GM19463 (cell line): ENCODE data around the gene ACAN.

Experiments used
- ATAC-seq: cut with Tn5 transposase; IDR thresholded peaks from one replicate; pipeline ENCODE4 v1.9.1; 2021; ENCODE audit warnings: mild to moderate bottlenecking, moderate library complexity; ENCODE audit not compliant: unreplicated experiment

Gene ACAN

GRCh38 chr15:88841236-88841635 is 38.0 kb downstream of the ACAN start:
- ATAC-seq = no peak

- no peak for ATAC-seq
Observed at GRCh38 chr15:88842156-88842555, 38.9 kb downstream of the ACAN start.

GRCh38 chr15:88843334-88843733 is 40.1 kb downstream of the ACAN start:
- ATAC-seq = no peak

- no peak for ATAC-seq
Observed at GRCh38 chr15:88844749-88845386, 41.6 kb downstream of the ACAN start.

GRCh38 chr15:88845616-88846015 is 42.4 kb downstream of the ACAN start:
- ATAC-seq = no peak

- no peak for ATAC-seq
Observed at GRCh38 chr15:88847144-88847543, 43.9 kb downstream of the ACAN start.

- no peak for ATAC-seq
Observed at GRCh38 chr15:88848203-88848602, 45.0 kb downstream of the ACAN start.

GRCh38 chr15:88849376-88850072 is 46.3 kb downstream of the ACAN start:
- ATAC-seq = no peak

- no peak for ATAC-seq
Observed at GRCh38 chr15:88852476-88852875, 49.2 kb downstream of the ACAN start.

- ATAC-seq = no peak
Observed at GRCh38 chr15:88858934-88859333, 55.7 kb downstream of the ACAN start.

GRCh38 chr15:88859550-88859949 is 56.3 kb downstream of the ACAN start:
- ATAC-seq = no peak

GRCh38 chr15:88860212-88860611 is 57.0 kb downstream of the ACAN start:
- no peak for ATAC-seq

- ATAC-seq = no peak
Observed at GRCh38 chr15:88863412-88863811, 60.2 kb downstream of the ACAN start.

- no peak for ATAC-seq
Observed at GRCh38 chr15:88864861-88865497, 61.7 kb downstream of the ACAN start.

- ATAC-seq = no peak
Observed at GRCh38 chr15:88865498-88866099, 62.4 kb downstream of the ACAN start.

- ATAC-seq = no peak
Observed at GRCh38 chr15:88866295-88866881, 63.2 kb downstream of the ACAN start.

- ATAC-seq = no peak
Observed at GRCh38 chr15:88871313-88871712, 68.1 kb downstream of the ACAN start.

GRCh38 chr15:88872106-88872505 is 68.9 kb downstream of the ACAN start:
- no peak for ATAC-seq

GRCh38 chr15:88872706-88873105 is 69.5 kb downstream of the ACAN start:
- no peak for ATAC-seq

- no peak for ATAC-seq
Observed at GRCh38 chr15:88873786-88874185, 70.5 kb downstream of the ACAN start.

GRCh38 chr15:88874275-88874674 is 71.0 kb downstream of the ACAN start:
- ATAC-seq = no peak
